Lower lobe of right lung (tissue), 2 donors: Measurements from ENCODE around the gene SIGLEC12. TPM values are rescaled to one million over a fixed set of nuclear protein-coding genes. Genes with fewer than 3 reads are reported as not detected.

ENCODE experiments used
- ATAC-seq, 2 donors: fragments of 200-7000 bp; cut with Tn5 transposase; one replicate each; pipeline ENCODE4 v1.9.1; 2020 to 2022; ENCODE audit warnings: mild to moderate bottlenecking in 2 of 2, moderate library complexity in 2 of 2
- DNase-seq: peaks from one replicate; pipeline ENCODE4 v3.0.0-alpha.2; 2020
- H3K27ac ChIP-seq: fragments of 200-600 bp; one replicate; pipeline ENCODE4 v1.8.0; 2022
- H3K27me3 ChIP-seq: fragments of 200-600 bp; one replicate; pipeline ENCODE4 v1.8.0; 2022; ENCODE audit warnings: low read depth
- H3K36me3 ChIP-seq: fragments of 200-600 bp; one replicate; pipeline ENCODE4 v1.8.0; 2022; ENCODE audit warnings: mild to moderate bottlenecking
- H3K4me1 ChIP-seq: fragments of 200-600 bp; one replicate; pipeline ENCODE4 v1.8.0; 2022
- H3K4me3 ChIP-seq: fragments of 200-600 bp; one replicate; pipeline ENCODE4 v1.8.0; 2022; ENCODE audit warnings: mild to moderate bottlenecking
- H3K9me3 ChIP-seq: fragments of 200-600 bp; one replicate; pipeline ENCODE4 v1.8.0; 2022
- CTCF ChIP-seq: fragments of 200-600 bp; IDR thresholded peaks from one replicate; pipeline ENCODE4 v1.8.0; 2022; ENCODE audit warnings: antibody characterized with exemption, mild to moderate bottlenecking
- intact Hi-C: fragments of 100-400 bp; cut with DNase I; formaldehyde crosslinking; loops from one replicate; pipeline ENCODE4 v1.11.0; 2022
- long read RNA-seq: library from polyadenylated mRNA; unstranded; transcript quantifications from one replicate; pipeline ENCODE4 v2.0.0, GENCODE V29; 2021
- total RNA-seq: library from RNA; stranded (reverse); fragmentation: NEBNext Ultra II Directional; extraction: Animal tissue kit (Norgen Biotek cat#: 25700); gene quantifications from one replicate; pipeline ENCODE4 v1.2.1, GENCODE V29; 2021
- donor health status: DM: no; HTN: yes; CAD: no; lungs with severe emphysema.

The SIGLEC12 gene
- total RNA-seq: 5.9 TPM
- long read RNA-seq, partial matches to known transcripts: 0 of 4 reads
- long read RNA-seq, other reads (novel, unspliced or antisense): 1 of 4 reads

DNA sequence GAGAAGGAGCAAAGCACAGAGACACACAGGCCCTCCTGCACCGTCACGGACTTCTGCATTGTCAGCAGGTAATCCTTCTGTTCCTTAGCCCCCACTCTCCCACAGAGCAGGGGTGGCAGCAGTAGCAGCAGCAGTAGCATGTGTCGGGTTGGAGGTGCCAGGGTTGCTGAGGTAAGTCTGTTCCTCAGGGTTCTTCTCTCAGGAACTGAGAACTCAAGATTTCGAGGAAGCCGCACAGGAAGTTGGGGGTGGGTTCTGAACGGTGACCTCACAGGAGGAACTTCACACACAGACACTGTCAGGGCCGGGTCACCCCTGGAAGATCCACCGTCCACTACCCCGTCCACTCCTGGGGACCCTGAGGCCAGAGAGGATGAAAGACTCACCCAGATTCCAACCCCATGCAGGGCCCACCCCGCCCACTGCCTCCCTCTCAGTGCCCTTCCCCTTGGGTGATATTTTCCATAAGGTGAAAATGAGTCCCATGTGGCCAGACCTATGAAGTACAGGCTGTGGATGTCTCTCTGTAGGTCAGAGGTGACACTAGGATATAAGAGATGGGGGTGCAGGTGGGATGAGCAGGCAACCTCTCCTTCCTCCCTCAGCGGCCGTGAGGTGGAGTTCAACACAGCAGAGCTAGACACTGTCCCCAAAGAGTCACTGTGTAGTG is at the start of gene SIGLEC12:
Gene SIGLEC12, minus strand, starts transcription at position 207 of the 670 bp plus-strand sequence. Its CDS starts 67 bp downstream, at position 140.
- Histone ChIP-seq H3K36me3 (no peaks in the 10 kb centered on the region), H3K27me3 (no peaks in the 10 kb centered on the region), H3K4me3 (peak within 1 kb of the TSS; percentile 21), H3K4me1 (no peaks in the 10 kb centered on the region), H3K27ac (no peak within 1 kb of the TSS), H3K9me3 (no peaks in the 10 kb centered on the region)
- TF ChIP-seq CTCF: no peak
- peak; percentile 71 for DNase-seq
- ATAC-seq: peak; percentile 71 to 73
- intact Hi-C loops: no loop called here

DNA sequence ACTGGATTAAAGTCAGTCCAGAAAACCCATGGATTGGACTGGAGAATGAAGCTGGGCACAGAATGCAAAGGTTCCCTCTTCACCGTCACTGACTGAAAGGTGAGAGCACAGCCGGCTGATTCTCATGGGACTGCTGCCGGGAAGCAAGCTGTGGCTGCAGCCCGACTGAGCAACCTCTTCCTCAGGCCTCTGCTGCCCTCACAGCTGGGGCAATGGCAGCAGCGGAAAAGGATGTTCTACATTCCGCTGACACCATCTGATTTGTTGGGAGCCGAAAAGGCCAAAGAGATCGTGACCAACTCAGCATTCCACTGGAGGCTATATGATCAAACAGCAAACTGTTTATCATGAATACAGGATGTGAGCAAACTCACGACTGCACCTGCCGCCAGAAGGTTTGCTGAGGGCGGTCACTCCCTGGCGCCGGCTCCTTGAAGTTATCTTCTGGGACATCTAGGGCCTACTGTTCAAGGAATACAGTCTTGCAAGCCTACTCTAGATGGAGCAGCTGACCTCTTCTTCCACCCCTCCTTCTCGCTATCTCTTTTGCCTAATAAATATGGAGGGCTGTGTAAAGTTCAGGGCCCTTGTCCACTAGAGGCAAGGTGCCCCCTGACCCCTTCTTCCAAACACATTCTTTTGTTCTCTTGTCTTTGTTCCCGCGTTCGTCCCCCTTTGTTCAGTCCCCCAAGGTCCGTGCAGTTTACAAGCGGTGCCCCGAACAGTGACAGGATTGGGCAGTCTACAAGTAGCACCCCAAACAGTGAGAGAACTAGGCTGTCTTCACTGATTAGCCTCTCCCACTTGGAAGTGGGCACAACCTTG is 49.5 kb upstream of the SIGLEC12 start:
- no peaks in the 10 kb centered on the region for H3K9me3 ChIP-seq
- H3K27ac ChIP-seq: no peak overlapping the region
- ATAC-seq (no peak), DNase-seq (no peak)
- H3K4me3 ChIP-seq: no peak overlapping the region
- peaks cover 14% of the 10 kb centered on the region for H3K27me3 ChIP-seq
- intact Hi-C loops: no loop called here
- H3K4me1 ChIP-seq: no peaks in the 10 kb centered on the region
- TF ChIP-seq CTCF: no peak
- no peaks in the 10 kb centered on the region for H3K36me3 ChIP-seq

- intact Hi-C loops: no loop called here
Measured at GRCh38 chr19:51549533-51550324, 48.1 kb upstream of the SIGLEC12 start.

DNA sequence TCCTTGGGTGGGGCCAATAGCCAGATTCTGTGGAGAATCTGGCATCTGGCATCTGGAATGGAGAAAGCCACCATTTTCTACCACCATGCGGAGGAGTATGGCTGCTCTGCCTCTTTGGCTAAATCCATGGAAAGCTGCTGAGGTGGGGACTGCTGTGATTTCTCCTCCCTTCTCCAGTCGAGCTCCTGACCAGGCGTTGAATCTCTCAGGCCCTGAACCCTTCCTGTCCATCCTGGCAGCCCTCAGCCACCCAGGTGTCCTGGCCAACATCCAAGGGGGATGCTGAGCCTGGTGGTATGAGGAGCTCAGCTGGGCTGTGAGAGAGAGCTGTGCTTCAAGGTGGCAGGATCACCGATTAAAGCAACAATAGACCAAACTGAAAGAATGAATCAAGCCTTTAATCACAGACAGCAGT is 47.3 kb upstream of the SIGLEC12 start:
- Histone ChIP-seq H3K9me3 (no peaks in the 10 kb centered on the region), H3K27ac (no peak overlapping the region), H3K4me1 (no peaks in the 10 kb centered on the region), H3K4me3 (no peak overlapping the region), H3K36me3 (no peaks in the 10 kb centered on the region), H3K27me3 (peaks cover 23% of the 10 kb centered on the region)
- intact Hi-C loops: no loop called here
- ATAC-seq: no peak
- no peak for DNase-seq
- TF ChIP-seq CTCF: no peak

More at GRCh38 chr19:51549533-51550324, 48.1 kb upstream of the SIGLEC12 start:
- H3K4me1 ChIP-seq: no peaks in the 10 kb centered on the region
- DNase-seq: no peak
- ATAC-seq: no peak
- no peak overlapping the region for H3K4me3 ChIP-seq
- no peak for TF ChIP-seq CTCF
- no peaks in the 10 kb centered on the region for H3K36me3 ChIP-seq
- H3K9me3 ChIP-seq: no peaks in the 10 kb centered on the region
- peaks cover 21% of the 10 kb centered on the region for H3K27me3 ChIP-seq
- H3K27ac ChIP-seq: no peak overlapping the region

- intact Hi-C loops: no loop called here
- Histone ChIP-seq H3K27ac (no peak overlapping the region), H3K4me3 (no peak overlapping the region), H3K36me3 (no peaks in the 10 kb centered on the region), H3K9me3 (no peaks in the 10 kb centered on the region), H3K4me1 (no peaks in the 10 kb centered on the region), H3K27me3 (peaks cover 23% of the 10 kb centered on the region)
- ATAC-seq (no peak), DNase-seq (no peak)
- TF ChIP-seq CTCF: no peak
Measured at GRCh38 chr19:51548213-51548651, 46.6 kb upstream of the SIGLEC12 start.
